Astrocyte (in vitro differentiated cells and primary cell): Measurements from ENCODE around the gene SF3B3. TPM values are rescaled to one million over a fixed set of nuclear protein-coding genes. Genes with fewer than 3 reads are reported as not detected.

Source experiments
- DNase-seq: peaks from one replicate; pipeline ENCODE4 v3.0.0-alpha.2; 2010; ENCODE audit warnings: low read depth
- FAIRE-seq: peaks from 2 replicates; lab custom pipeline; 2011; peaks lifted over from hg19 to GRCh38; lab: Jason Lieb, UNC
- H2AFZ ChIP-seq: 2 replicates; pipeline ENCODE4 v1.6.0; 2012; ENCODE audit warnings: low read depth, low read length, inconsistent platforms
- H3K27ac ChIP-seq: 2 replicates; pipeline ENCODE4 v1.5.1; 2011; ENCODE audit warnings: low read depth, low read length, inconsistent platforms
- H3K27me3 ChIP-seq: 2 replicates; pipeline ENCODE4 v1.6.0; 2011; ENCODE audit warnings: low read length, inconsistent platforms; ENCODE audit not compliant: insufficient read depth
- H3K36me3 ChIP-seq: 2 replicates; pipeline ENCODE4 v1.5.1; 2011; ENCODE audit warnings: low read length, inconsistent platforms; ENCODE audit not compliant: insufficient read depth
- H3K4me1 ChIP-seq: 2 replicates; pipeline ENCODE4 v1.5.1; 2011; ENCODE audit warnings: low read length, inconsistent platforms; ENCODE audit not compliant: insufficient read depth
- H3K4me2 ChIP-seq: 2 replicates; pipeline ENCODE4 v1.6.0; 2012; ENCODE audit warnings: low read length, inconsistent platforms
- H3K4me3 ChIP-seq: 2 replicates; pipeline ENCODE4 v1.5.1; 2011; ENCODE audit warnings: low read depth, mild to moderate bottlenecking, low read length, inconsistent platforms; ENCODE audit not compliant: insufficient read depth
- H3K79me2 ChIP-seq: 2 replicates; pipeline ENCODE4 v1.6.0; 2012; ENCODE audit warnings: mild to moderate bottlenecking, low read length, inconsistent platforms; ENCODE audit not compliant: insufficient read depth
- H3K9ac ChIP-seq: 2 replicates; pipeline ENCODE4 v1.6.0; 2012; ENCODE audit warnings: mild to moderate bottlenecking, low read length, inconsistent platforms
- H3K9me3 ChIP-seq: 2 replicates; pipeline ENCODE4 v1.5.1; 2012; ENCODE audit warnings: low read depth, mild to moderate bottlenecking, low read length, inconsistent platforms; ENCODE audit not compliant: insufficient read depth
- H4K20me1 ChIP-seq: 2 replicates; pipeline ENCODE4 v1.6.0; 2012; ENCODE audit warnings: low read length, inconsistent platforms; ENCODE audit not compliant: insufficient read depth
- H3K27ac Mint-ChIP-seq: one replicate; pipeline ENCODE4 v1.8.0; 2021; ENCODE audit warnings: mild to moderate bottlenecking, mixed read lengths; ENCODE audit not compliant: unreplicated experiment
- H3K27me3 Mint-ChIP-seq: one replicate; pipeline ENCODE4 v1.8.0; 2021; ENCODE audit warnings: low read depth, mixed read lengths; ENCODE audit not compliant: unreplicated experiment
- H3K36me3 Mint-ChIP-seq: one replicate; pipeline ENCODE4 v1.8.0; 2021; ENCODE audit warnings: low read depth, mixed read lengths; ENCODE audit not compliant: unreplicated experiment
- H3K4me1 Mint-ChIP-seq: one replicate; pipeline ENCODE4 v1.8.0; 2021; ENCODE audit warnings: low read depth, mixed read lengths; ENCODE audit not compliant: unreplicated experiment
- H3K4me3 Mint-ChIP-seq: one replicate; pipeline ENCODE4 v1.8.0; 2021; ENCODE audit warnings: mild to moderate bottlenecking, moderate library complexity, mixed read lengths; ENCODE audit not compliant: unreplicated experiment
- H3K9me3 Mint-ChIP-seq: one replicate; pipeline ENCODE4 v1.8.0; 2021; ENCODE audit warnings: mild to moderate bottlenecking, mixed read lengths; ENCODE audit not compliant: unreplicated experiment
- EZH2 ChIP-seq: IDR thresholded peaks from 2 replicates; pipeline ENCODE4 v1.6.1; 2012; ENCODE audit warnings: mild to moderate bottlenecking, low read length, inconsistent platforms; ENCODE audit not compliant: insufficient read depth
- total RNA-seq: library from RNA; stranded (reverse); gene quantifications from 2 replicates; pipeline ENCODE4 v1.2.1, GENCODE V29; 2021
- TF ChIP-seq, protein P1 (sequence below): IDR thresholded peaks from 2 replicates; pipeline ENCODE4 v1.5.1; 2011; ENCODE audit warnings: low read depth, mild to moderate bottlenecking, inconsistent platforms, low read length, moderate library complexity; ENCODE audit not compliant: insufficient read depth

SF3B3 gene
- total RNA-seq, 1 donor from 2014 or later: 179 TPM

- no peak overlapping the region for H3K27ac Mint-ChIP-seq
- Histone ChIP-seq H3K79me2 (peaks cover 97% of the 10 kb centered on the region), H3K4me1 (peaks cover 23% of the 10 kb centered on the region), H3K27ac (no peak overlapping the region), H2AFZ (no peak overlapping the region), H4K20me1 (peaks cover 57% of the 10 kb centered on the region), H3K36me3 (peaks cover 28% of the 10 kb centered on the region), H3K4me3 (peak overlapping the region; percentile 50), H3K27me3 (no peaks in the 10 kb centered on the region), H3K9ac (peak overlapping the region; percentile 55), H3K9me3 (no peaks in the 10 kb centered on the region), H3K4me2 (peak overlapping the region; percentile 95)
- TF ChIP-seq EZH2: no peak
- TF ChIP-seq, protein P1, sequence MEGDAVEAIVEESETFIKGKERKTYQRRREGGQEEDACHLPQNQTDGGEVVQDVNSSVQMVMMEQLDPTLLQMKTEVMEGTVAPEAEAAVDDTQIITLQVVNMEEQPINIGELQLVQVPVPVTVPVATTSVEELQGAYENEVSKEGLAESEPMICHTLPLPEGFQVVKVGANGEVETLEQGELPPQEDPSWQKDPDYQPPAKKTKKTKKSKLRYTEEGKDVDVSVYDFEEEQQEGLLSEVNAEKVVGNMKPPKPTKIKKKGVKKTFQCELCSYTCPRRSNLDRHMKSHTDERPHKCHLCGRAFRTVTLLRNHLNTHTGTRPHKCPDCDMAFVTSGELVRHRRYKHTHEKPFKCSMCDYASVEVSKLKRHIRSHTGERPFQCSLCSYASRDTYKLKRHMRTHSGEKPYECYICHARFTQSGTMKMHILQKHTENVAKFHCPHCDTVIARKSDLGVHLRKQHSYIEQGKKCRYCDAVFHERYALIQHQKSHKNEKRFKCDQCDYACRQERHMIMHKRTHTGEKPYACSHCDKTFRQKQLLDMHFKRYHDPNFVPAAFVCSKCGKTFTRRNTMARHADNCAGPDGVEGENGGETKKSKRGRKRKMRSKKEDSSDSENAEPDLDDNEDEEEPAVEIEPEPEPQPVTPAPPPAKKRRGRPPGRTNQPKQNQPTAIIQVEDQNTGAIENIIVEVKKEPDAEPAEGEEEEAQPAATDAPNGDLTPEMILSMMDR: no peak
- H3K36me3 Mint-ChIP-seq: peaks cover 10% of the 10 kb centered on the region
- DNase-seq: no peak
- no peaks in the 10 kb centered on the region for H3K27me3 Mint-ChIP-seq
- peaks cover 32% of the 10 kb centered on the region for H3K4me1 Mint-ChIP-seq
- H3K4me3 Mint-ChIP-seq: peak overlapping the region; percentile 73
- H3K9me3 Mint-ChIP-seq: no peaks in the 10 kb centered on the region
- FAIRE-seq: no peak
Measured at GRCh38 chr16:70526403-70526802, 2.8 kb downstream of the SF3B3 start.

- H3K36me3 ChIP-seq: peaks cover 36% of the 10 kb centered on the region
- Mint-ChIP-seq H3K36me3 (peaks cover 12% of the 10 kb centered on the region), H3K27me3 (no peaks in the 10 kb centered on the region), H3K9me3 (no peaks in the 10 kb centered on the region), H3K4me1 (peaks cover 28% of the 10 kb centered on the region), H3K4me3 (peak overlapping the region; percentile 73), H3K27ac (no peak overlapping the region)
- no peak for TF ChIP-seq EZH2
- TF ChIP-seq, protein P1: no peak
- H3K9me3 ChIP-seq: no peaks in the 10 kb centered on the region
- peak overlapping the region; percentile 55 for H3K9ac ChIP-seq
- peaks cover 97% of the 10 kb centered on the region for H3K79me2 ChIP-seq
- H2AFZ ChIP-seq: no peak overlapping the region
- no peaks in the 10 kb centered on the region for H3K27me3 ChIP-seq
- H3K4me2 ChIP-seq: peak overlapping the region; percentile 95
- FAIRE-seq (no peak), DNase-seq (no peak)
- peak overlapping the region; percentile 37 for H3K4me3 ChIP-seq
- H4K20me1 ChIP-seq: peaks cover 66% of the 10 kb centered on the region
- no peak overlapping the region for H3K27ac ChIP-seq
- H3K4me1 ChIP-seq: peaks cover 20% of the 10 kb centered on the region
Measured at GRCh38 chr16:70527315-70527996, 3.8 kb downstream of the SF3B3 start.
